GM20431 (cell line): Measurements from ENCODE around the gene MYO5B.

Experiments used
- in situ Hi-C: fragments of 300-500 bp; cut with MseI, MboI; formaldehyde crosslinking; loops from one replicate; pipeline ENCODE4 v1.15.0; 2020; ENCODE audit warnings: low sequenced_read_pairs; ENCODE audit not compliant: unreplicated experiment

MYO5B gene

GRCh38 chr18:50190236-50190635 is 4.7 kb downstream of the MYO5B start:
- in situ Hi-C loops = no loop called here

- in situ Hi-C loops = no loop called here
Observed at GRCh38 chr18:50189160-50189559, 5.8 kb downstream of the MYO5B start.

- in situ Hi-C loops = no loop called here
Observed at GRCh38 chr18:50188652-50189051, 6.3 kb downstream of the MYO5B start.

- in situ Hi-C loops = no loop called here
Observed at GRCh38 chr18:50187659-50188058, 7.3 kb downstream of the MYO5B start.

GRCh38 chr18:50186385-50186784 is 8.6 kb downstream of the MYO5B start:
- in situ Hi-C loops = no loop called here

GRCh38 chr18:50183556-50183955 is 11.4 kb downstream of the MYO5B start:
- in situ Hi-C loops = no loop called here

- in situ Hi-C loops = no loop called here
Observed at GRCh38 chr18:50182511-50182910, 12.4 kb downstream of the MYO5B start.

- in situ Hi-C loops = no loop called here
Observed at GRCh38 chr18:50181590-50181989, 13.4 kb downstream of the MYO5B start.

GRCh38 chr18:50179465-50179864 is 15.5 kb downstream of the MYO5B start:
- in situ Hi-C loops = no loop called here

- in situ Hi-C loops = no loop called here
Observed at GRCh38 chr18:50177294-50177992, 17.5 kb downstream of the MYO5B start.

GRCh38 chr18:50172367-50172766 is 22.6 kb downstream of the MYO5B start:
- in situ Hi-C loops = no loop called here

- in situ Hi-C loops = no loop called here
Observed at GRCh38 chr18:50171406-50171805, 23.5 kb downstream of the MYO5B start.

GRCh38 chr18:50170004-50170403 is 24.9 kb downstream of the MYO5B start:
- in situ Hi-C loops = no loop called here

- in situ Hi-C loops = no loop called here
Observed at GRCh38 chr18:50169149-50169548, 25.8 kb downstream of the MYO5B start.

GRCh38 chr18:50167966-50168365 is 27.0 kb downstream of the MYO5B start:
- in situ Hi-C loops = no loop called here

GRCh38 chr18:50166901-50167300 is 28.0 kb downstream of the MYO5B start:
- in situ Hi-C loops = no loop called here

- in situ Hi-C loops = no loop called here
Observed at GRCh38 chr18:50163505-50163904, 31.4 kb downstream of the MYO5B start.

- in situ Hi-C loops = no loop called here
Observed at GRCh38 chr18:50162486-50163304, 32.3 kb downstream of the MYO5B start.

GRCh38 chr18:50161597-50162205 is 33.2 kb downstream of the MYO5B start:
- in situ Hi-C loops = no loop called here

GRCh38 chr18:50159654-50160046 is 35.3 kb downstream of the MYO5B start:
- in situ Hi-C loops = no loop called here
